HG02588 (cell line): Measurements from ENCODE around the gene KIDINS220.

Experiments used
- ATAC-seq: cut with Tn5 transposase; IDR thresholded peaks from one replicate; pipeline ENCODE4 v1.9.1; 2021; ENCODE audit warnings: mild to moderate bottlenecking, moderate library complexity; ENCODE audit not compliant: unreplicated experiment

KIDINS220 gene

GRCh38 chr2:8836971-8837794 lies at the start of gene KIDINS220:
KIDINS220 (minus strand) TSS chr2:8837613; CDS start chr2:8827093, 10,520 bp downstream.
- peak; percentile 93 for ATAC-seq

- ATAC-seq = no peak
Observed at GRCh38 chr2:8886876-8887275, 49.5 kb upstream of the KIDINS220 start.

- ATAC-seq = no peak
Observed at GRCh38 chr2:8886202-8886518, 48.7 kb upstream of the KIDINS220 start.

GRCh38 chr2:8885449-8886201 lies 48.2 kb upstream of the KIDINS220 start:
- no peak for ATAC-seq

- no peak for ATAC-seq
Observed at GRCh38 chr2:8884812-8885211, 47.4 kb upstream of the KIDINS220 start.

GRCh38 chr2:8882094-8882493 lies 44.7 kb upstream of the KIDINS220 start:
- ATAC-seq = no peak

GRCh38 chr2:8877894-8878293 lies 40.5 kb upstream of the KIDINS220 start:
- ATAC-seq = no peak

GRCh38 chr2:8877332-8877731 lies 39.9 kb upstream of the KIDINS220 start:
- no peak for ATAC-seq

- no peak for ATAC-seq
Observed at GRCh38 chr2:8876628-8877027, 39.2 kb upstream of the KIDINS220 start.

- ATAC-seq = no peak
Observed at GRCh38 chr2:8872821-8873432, 35.5 kb upstream of the KIDINS220 start.

- no peak for ATAC-seq
Observed at GRCh38 chr2:8870441-8870840, 33.0 kb upstream of the KIDINS220 start.

- ATAC-seq = no peak
Observed at GRCh38 chr2:8867363-8867762, 29.9 kb upstream of the KIDINS220 start.

- no peak for ATAC-seq
Observed at GRCh38 chr2:8863331-8863953, 26.0 kb upstream of the KIDINS220 start.

- no peak for ATAC-seq
Observed at GRCh38 chr2:8862230-8862629, 24.8 kb upstream of the KIDINS220 start.

GRCh38 chr2:8861797-8862196 lies 24.4 kb upstream of the KIDINS220 start:
- ATAC-seq = no peak

- no peak for ATAC-seq
Observed at GRCh38 chr2:8860239-8860638, 22.8 kb upstream of the KIDINS220 start.

- no peak for ATAC-seq
Observed at GRCh38 chr2:8858910-8859309, 21.5 kb upstream of the KIDINS220 start.

- ATAC-seq = no peak
Observed at GRCh38 chr2:8858264-8858663, 20.9 kb upstream of the KIDINS220 start.

- ATAC-seq = no peak
Observed at GRCh38 chr2:8857709-8858108, 20.3 kb upstream of the KIDINS220 start.

GRCh38 chr2:8856176-8856575 lies 18.8 kb upstream of the KIDINS220 start:
- no peak for ATAC-seq

- no peak for ATAC-seq
Observed at GRCh38 chr2:8855010-8855409, 17.6 kb upstream of the KIDINS220 start.
